Hepatocyte (in vitro differentiated cells): ENCODE measurements around the gene PTPRN2. TPM values are rescaled to one million over a fixed set of nuclear protein-coding genes. Genes with fewer than 3 reads are reported as not detected.
A peak's percentile ranks its signal among the peaks of the same experiment; 100 is the strongest.

Source experiments
- DNase-seq: peaks from one replicate; pipeline ENCODE4 v3.0.0-alpha.2; 2016; ENCODE audit warnings: low spot score
- H2AFZ ChIP-seq: fragments of 200-600 bp; sonication (generic); 2 replicates; pipeline ENCODE4 v1.6.0; 2016; ENCODE audit warnings: antibody characterized with exemption, mild to moderate bottlenecking
- H3K27ac ChIP-seq: fragments of 200-600 bp; sonication (generic); 2 replicates; pipeline ENCODE4 v1.5.1; 2016; ENCODE audit warnings: mild to moderate bottlenecking
- H3K27me3 ChIP-seq: fragments of 200-600 bp; sonication (generic); 2 replicates; pipeline ENCODE4 v1.6.1; 2016
- H3K36me3 ChIP-seq: fragments of 200-600 bp; sonication (generic); replicated peaks from 2 replicates; pipeline ENCODE4 v1.5.1; 2016; ENCODE audit warnings: low read depth; ENCODE audit not compliant: insufficient read depth
- H3K4me1 ChIP-seq: fragments of 200-600 bp; sonication (generic); 2 replicates; pipeline ENCODE4 v1.5.1; 2016; ENCODE audit warnings: mild to moderate bottlenecking, moderate library complexity; ENCODE audit not compliant: insufficient read depth
- H3K4me2 ChIP-seq: fragments of 200-600 bp; sonication (generic); 2 replicates; pipeline ENCODE4 v1.6.0; 2016
- H3K4me3 ChIP-seq: fragments of 200-600 bp; sonication (generic); 2 replicates; pipeline ENCODE4 v1.5.1; 2016; ENCODE audit warnings: mild to moderate bottlenecking
- H3K79me2 ChIP-seq: fragments of 200-600 bp; sonication (generic); 2 replicates; pipeline ENCODE4 v1.6.0; 2017; ENCODE audit warnings: mild to moderate bottlenecking
- H3K9me2 ChIP-seq: fragments of 200-600 bp; sonication (generic); replicated peaks from 2 replicates; pipeline ENCODE4 v1.6.0; 2017; ENCODE audit warnings: mild to moderate bottlenecking; ENCODE audit not compliant: insufficient read depth
- H3K9me3 ChIP-seq: fragments of 200-600 bp; sonication (generic); 2 replicates; pipeline ENCODE4 v1.5.1; 2016; ENCODE audit warnings: low read depth, mild to moderate bottlenecking
- H4K20me1 ChIP-seq: fragments of 200-600 bp; sonication (generic); 2 replicates; pipeline ENCODE4 v1.6.0; 2016; ENCODE audit warnings: mild to moderate bottlenecking; ENCODE audit not compliant: insufficient read depth, poor library complexity, severe bottlenecking
- EZH2 ChIP-seq: fragments of 200-600 bp; sonication (generic); IDR thresholded peaks from 2 replicates; pipeline ENCODE4 v1.6.1; 2016; ENCODE audit warnings: antibody characterized with exemption, mild to moderate bottlenecking, borderline replicate concordance
- EZH2phosphoT487 ChIP-seq: fragments of 200-600 bp; sonication (generic); IDR thresholded peaks from one replicate; pipeline ENCODE4 v1.6.1; 2018; ENCODE audit warnings: antibody characterized with exemption, mild to moderate bottlenecking, low read depth, moderate library complexity; ENCODE audit not compliant: unreplicated experiment, severe bottlenecking
- WGBS: methylation state at CpG from one replicate; pipeline ENCODE4 v1.1.6; 2016; ENCODE audit warnings: low lambda C conversion rate; ENCODE audit errors: missing lambda C conversion rate; 5-methylcytosine and 5-hydroxymethylcytosine counted together
- polyA plus RNA-seq: library from polyadenylated mRNA; unstranded; fragments of >200 nt; fragmentation: Nextera tagmentation; extraction: Ambion mirVana; gene quantifications from 2 replicates; pipeline ENCODE4 v1.2.1, GENCODE V29; 2016
- total RNA-seq: library from RNA; depleted of rRNA; stranded (reverse); fragments of >200 nt; gene quantifications from 2 replicates; pipeline ENCODE4 v1.2.3, GENCODE V29; 2014
- TF ChIP-seq, protein P1 (sequence below): fragments of 200-600 bp; sonication (generic); IDR thresholded peaks from 2 replicates; pipeline ENCODE4 v1.5.1; 2016; ENCODE audit warnings: antibody characterized with exemption, mild to moderate bottlenecking; ENCODE audit not compliant: poor library complexity

PTPRN2 gene
- total and polyA plus RNA-seq, 2 experiments from 2014 or later, result 2.1 to 3.3 TPM

DNA sequence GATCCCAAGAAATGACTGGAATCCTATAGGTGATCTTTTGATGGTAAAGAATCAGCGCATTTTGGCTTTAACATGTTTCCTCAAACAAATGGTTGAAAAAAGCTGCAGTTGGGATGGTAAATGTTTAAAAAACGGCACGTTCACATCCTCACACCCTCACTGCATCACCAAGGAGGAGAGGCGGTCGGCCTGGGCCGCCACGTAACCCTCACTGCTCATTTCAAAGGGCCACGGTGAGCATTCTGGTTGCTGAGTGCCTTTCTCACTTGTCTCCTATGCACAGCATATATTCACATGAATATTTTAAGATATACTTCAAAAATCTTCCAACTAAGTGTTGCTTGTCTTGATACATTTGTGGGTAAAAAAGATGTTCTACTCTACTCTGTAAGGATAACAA lies 1017.7 kb downstream of the PTPRN2 start:
- no peak overlapping the region for H3K4me2 ChIP-seq
- H3K9me3 ChIP-seq, result no peaks in the 10 kb centered on the region
- H3K9me2 ChIP-seq, result no peaks in the 10 kb centered on the region
- TF ChIP-seq, protein P1, sequence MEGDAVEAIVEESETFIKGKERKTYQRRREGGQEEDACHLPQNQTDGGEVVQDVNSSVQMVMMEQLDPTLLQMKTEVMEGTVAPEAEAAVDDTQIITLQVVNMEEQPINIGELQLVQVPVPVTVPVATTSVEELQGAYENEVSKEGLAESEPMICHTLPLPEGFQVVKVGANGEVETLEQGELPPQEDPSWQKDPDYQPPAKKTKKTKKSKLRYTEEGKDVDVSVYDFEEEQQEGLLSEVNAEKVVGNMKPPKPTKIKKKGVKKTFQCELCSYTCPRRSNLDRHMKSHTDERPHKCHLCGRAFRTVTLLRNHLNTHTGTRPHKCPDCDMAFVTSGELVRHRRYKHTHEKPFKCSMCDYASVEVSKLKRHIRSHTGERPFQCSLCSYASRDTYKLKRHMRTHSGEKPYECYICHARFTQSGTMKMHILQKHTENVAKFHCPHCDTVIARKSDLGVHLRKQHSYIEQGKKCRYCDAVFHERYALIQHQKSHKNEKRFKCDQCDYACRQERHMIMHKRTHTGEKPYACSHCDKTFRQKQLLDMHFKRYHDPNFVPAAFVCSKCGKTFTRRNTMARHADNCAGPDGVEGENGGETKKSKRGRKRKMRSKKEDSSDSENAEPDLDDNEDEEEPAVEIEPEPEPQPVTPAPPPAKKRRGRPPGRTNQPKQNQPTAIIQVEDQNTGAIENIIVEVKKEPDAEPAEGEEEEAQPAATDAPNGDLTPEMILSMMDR, result no peak
- TF ChIP-seq EZH2 (no peak), EZH2phosphoT487 (no peak)
- no peak for DNase-seq
- no peaks in the 10 kb centered on the region for H3K79me2 ChIP-seq
- H3K4me1 ChIP-seq, result no peaks in the 10 kb centered on the region
- no peaks in the 10 kb centered on the region for H4K20me1 ChIP-seq
- H3K4me3 ChIP-seq, result no peak overlapping the region
- H3K27me3 ChIP-seq, result no peaks in the 10 kb centered on the region
- no peak overlapping the region for H2AFZ ChIP-seq
- H3K36me3 ChIP-seq, result no peaks in the 10 kb centered on the region
- 90% methylated on average over 8 of the region's 8 CpGs for WGBS
- no peak overlapping the region for H3K27ac ChIP-seq

DNA sequence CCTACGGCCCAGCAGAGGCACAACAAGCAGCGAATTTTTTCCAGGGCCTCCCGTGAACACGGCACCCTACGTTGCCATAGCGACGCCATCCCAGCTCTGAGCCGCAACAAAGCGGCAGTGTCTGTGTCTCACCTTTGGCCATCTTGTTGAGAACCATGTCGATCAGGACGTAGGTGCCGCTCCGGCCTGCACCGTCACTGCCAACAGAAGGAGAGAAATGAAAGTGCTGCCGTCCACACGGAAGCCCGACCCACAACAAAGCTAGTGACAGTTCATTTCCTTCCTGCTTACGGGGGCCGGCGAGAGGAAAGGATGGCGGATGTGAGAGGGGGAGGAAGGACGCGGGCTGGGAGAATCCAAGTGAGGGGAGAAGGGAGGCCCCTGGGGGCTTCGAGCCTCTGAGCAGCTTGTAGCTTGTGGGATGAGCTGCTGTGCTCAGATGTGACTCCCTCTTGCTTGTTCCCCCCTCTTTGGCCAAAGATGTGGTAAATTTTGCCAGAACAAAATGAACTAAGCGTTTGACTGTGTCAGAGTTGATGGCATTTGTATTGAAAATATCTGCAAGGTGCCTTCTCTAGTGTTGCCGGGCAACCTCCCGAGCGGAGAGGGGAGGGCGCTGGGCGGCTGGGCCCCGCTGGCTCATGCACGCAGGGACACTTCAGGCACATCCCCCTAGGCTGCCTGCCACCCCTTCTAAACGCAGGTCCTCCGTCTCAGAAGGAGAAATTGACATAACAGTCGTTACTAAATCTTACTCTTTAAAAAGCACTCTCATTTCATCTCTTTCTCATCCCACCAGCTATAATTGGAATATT lies 1018.6 kb downstream of the PTPRN2 start:
- H3K27ac ChIP-seq, result peak overlapping the region; percentile 43
- peak overlapping the region; percentile 90 for H2AFZ ChIP-seq
- no peaks in the 10 kb centered on the region for H3K79me2 ChIP-seq
- H3K9me3 ChIP-seq, result no peaks in the 10 kb centered on the region
- peak; percentile 47 for DNase-seq
- no peaks in the 10 kb centered on the region for H3K27me3 ChIP-seq
- no peaks in the 10 kb centered on the region for H4K20me1 ChIP-seq
- peak overlapping the region; percentile 86 for H3K4me2 ChIP-seq
- no peaks in the 10 kb centered on the region for H3K36me3 ChIP-seq
- H3K4me1 ChIP-seq, result no peaks in the 10 kb centered on the region
- peak overlapping the region; percentile 55 for H3K4me3 ChIP-seq
- TF ChIP-seq EZH2 (no peak), EZH2phosphoT487 (no peak)
- TF ChIP-seq, protein P1, result no peak
- 39% methylated on average over 35 of the region's 35 CpGs for WGBS
- H3K9me2 ChIP-seq, result no peaks in the 10 kb centered on the region

DNA sequence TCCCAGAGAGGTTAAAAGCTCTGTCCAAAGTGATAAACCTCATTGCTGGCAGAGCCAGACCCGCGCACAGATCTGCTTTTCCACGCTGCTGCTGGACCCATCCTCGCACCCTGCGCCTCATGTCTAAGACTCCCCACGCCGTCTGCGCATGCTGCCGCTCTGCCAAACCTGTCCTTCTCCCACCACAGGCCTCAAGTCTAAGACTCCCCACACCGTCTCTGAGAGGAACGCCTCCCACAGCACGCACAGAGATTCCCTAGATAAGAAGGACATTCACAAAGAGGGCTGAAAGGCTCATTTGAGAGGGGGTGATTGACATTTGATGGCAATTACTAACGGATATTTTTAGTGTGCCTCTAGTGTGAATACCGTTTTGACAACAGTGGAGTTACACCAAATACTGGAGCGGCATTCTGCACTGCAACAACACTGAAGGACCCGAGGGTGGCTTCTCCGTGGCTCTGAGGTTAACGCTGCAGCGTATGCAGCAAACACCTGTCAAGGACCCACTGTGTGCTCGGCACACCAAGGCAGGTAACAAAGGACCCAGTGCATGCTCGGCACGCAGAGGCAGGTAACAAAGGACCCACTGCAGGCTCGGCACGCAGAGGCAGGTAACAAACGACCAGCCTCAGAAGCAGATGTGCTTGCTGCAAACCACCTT lies 1019.4 kb downstream of the PTPRN2 start:
- DNase-seq, result no peak
- no peaks in the 10 kb centered on the region for H3K4me1 ChIP-seq
- H3K36me3 ChIP-seq, result no peaks in the 10 kb centered on the region
- no peaks in the 10 kb centered on the region for H3K9me2 ChIP-seq
- H4K20me1 ChIP-seq, result no peaks in the 10 kb centered on the region
- peak overlapping the region; percentile 90 for H2AFZ ChIP-seq
- TF ChIP-seq EZH2phosphoT487, result no peak
- TF ChIP-seq, protein P1, result no peak
- no peak for TF ChIP-seq EZH2
- no peaks in the 10 kb centered on the region for H3K79me2 ChIP-seq
- peak overlapping the region; percentile 86 for H3K4me2 ChIP-seq
- no peaks in the 10 kb centered on the region for H3K27me3 ChIP-seq
- 71% methylated on average over 25 of the region's 25 CpGs for WGBS
- H3K27ac ChIP-seq, result peak overlapping the region; percentile 43
- peak overlapping the region; percentile 55 for H3K4me3 ChIP-seq
- H3K9me3 ChIP-seq, result no peaks in the 10 kb centered on the region
